ENCODE data around the gene ZNF333. TPM values are rescaled to one million over a fixed set of nuclear protein-coding genes. Genes with fewer than 3 reads are reported as not detected.

The ZNF333 gene
- total RNA-seq, 1 experiment from 2014 or later: 6.0 TPM

DNA sequence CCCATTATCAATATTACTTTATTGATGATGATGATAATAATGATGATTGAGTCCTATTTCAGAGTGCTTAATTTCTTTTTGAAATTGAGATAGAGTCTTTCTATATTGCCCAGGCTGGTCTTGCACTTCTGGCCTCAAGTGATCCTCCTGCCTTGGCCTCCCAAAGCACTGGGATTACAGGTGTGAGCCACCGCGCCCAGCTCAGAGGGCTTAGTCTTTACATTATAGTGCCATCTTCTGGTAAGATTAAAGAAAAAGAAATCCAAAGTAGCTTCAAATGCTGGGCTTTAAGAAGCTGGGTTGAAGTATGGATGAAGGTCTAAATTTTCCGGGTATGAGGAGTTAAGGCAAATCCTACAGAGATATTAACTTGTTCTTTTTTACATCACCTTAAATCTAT lies 3.4 kb upstream of the ZNF333 start:
- H3K79me2 ChIP-seq (ENCODE audit: insufficient read depth, low read length): no peaks in the 10 kb centered on the region
- Mint-ChIP-seq H3K27me3 (ENCODE audit: low read depth) (peaks cover 13% of the 10 kb centered on the region), H3K4me1 (peaks cover 3 to 9% of the 10 kb centered on the region in 2 experiments; a peak in 2 of 4 replicates), H3K9me3 (peaks cover 5 to 12% of the 10 kb centered on the region in 2 experiments; a peak in 3 of 5 replicates), H3K4me3 (no peak overlapping the region), H3K36me3 (ENCODE audit: insufficient read depth in 1 of 3, low read depth in 3 of 3) (no peaks in the 10 kb centered on the region), H3K27ac (no peak overlapping the region)
- H3K27ac ChIP-seq (ENCODE audit: insufficient read length, low read depth, low read length): no peak overlapping the region
- H3K4me2 ChIP-seq (ENCODE audit: insufficient read depth, insufficient read length, low read length): no peak overlapping the region
- no peaks in the 10 kb centered on the region for H3K4me1 ChIP-seq (ENCODE audit: insufficient read depth, low read length)
- no peak for DNase-seq
- H2AK5ac ChIP-seq (ENCODE audit: insufficient read length, low read length): no peak overlapping the region
- no peak overlapping the region for H2BK12ac ChIP-seq (ENCODE audit: insufficient read length, low read depth, low read length)
- no peaks in the 10 kb centered on the region for H3K79me1 ChIP-seq (ENCODE audit: insufficient read depth, low read depth, low read length, poor library complexity, severe bottlenecking)
- H3K9ac ChIP-seq (ENCODE audit: extremely low read depth, insufficient read length, low read length): no peak overlapping the region
- no peak overlapping the region for H2BK20ac ChIP-seq (ENCODE audit: low read depth, low read length, poor library complexity, severe bottlenecking)
- H4K5ac ChIP-seq (ENCODE audit: insufficient read length, low read depth, low read length): no peak overlapping the region
- no peaks in the 10 kb centered on the region for H3K9me3 ChIP-seq (ENCODE audit: control insufficient read depth, low read depth, low read length)
- H2BK120ac ChIP-seq (ENCODE audit: low read depth, low read length, poor library complexity, severe bottlenecking): no peak overlapping the region
- H2AFZ ChIP-seq (ENCODE audit: low read length): no peak overlapping the region
- H3T11ph ChIP-seq (ENCODE audit: low read length): no peak overlapping the region
- H3K27me3 ChIP-seq (ENCODE audit: insufficient read depth, low read length): no peaks in the 10 kb centered on the region
- H3K23ac ChIP-seq (ENCODE audit: insufficient read length, low read depth, low read length): no peak overlapping the region
- peaks cover 4% of the 10 kb centered on the region for H3K23me2 ChIP-seq (ENCODE audit: insufficient read length, low read depth, low read length, poor library complexity, severe bottlenecking)
- no peak overlapping the region for H4K8ac ChIP-seq (replicated peaks; ENCODE audit: insufficient read length, low read depth, low read length)
- H3K56ac ChIP-seq (ENCODE audit: insufficient read length, low read depth, low read length): no peak overlapping the region
- no peak overlapping the region for H3K14ac ChIP-seq (ENCODE audit: insufficient read depth, low read length)
- H4K20me1 ChIP-seq (ENCODE audit: control insufficient read depth, insufficient read depth, insufficient read length): no peaks in the 10 kb centered on the region
- no peak overlapping the region for H3K18ac ChIP-seq (ENCODE audit: insufficient read length, low read depth, low read length)
- no CpG with 5 or more reads among the region's 3 CpGs for WGBS (ENCODE audit: extremely low coverage, insufficient read length, low lambda C conversion rate)
- no peak overlapping the region for H4K91ac ChIP-seq (ENCODE audit: insufficient read length, low read depth, low read length)
- no peak overlapping the region for H2BK15ac ChIP-seq (ENCODE audit: low read depth, low read length)
- TF ChIP-seq, protein P1, sequence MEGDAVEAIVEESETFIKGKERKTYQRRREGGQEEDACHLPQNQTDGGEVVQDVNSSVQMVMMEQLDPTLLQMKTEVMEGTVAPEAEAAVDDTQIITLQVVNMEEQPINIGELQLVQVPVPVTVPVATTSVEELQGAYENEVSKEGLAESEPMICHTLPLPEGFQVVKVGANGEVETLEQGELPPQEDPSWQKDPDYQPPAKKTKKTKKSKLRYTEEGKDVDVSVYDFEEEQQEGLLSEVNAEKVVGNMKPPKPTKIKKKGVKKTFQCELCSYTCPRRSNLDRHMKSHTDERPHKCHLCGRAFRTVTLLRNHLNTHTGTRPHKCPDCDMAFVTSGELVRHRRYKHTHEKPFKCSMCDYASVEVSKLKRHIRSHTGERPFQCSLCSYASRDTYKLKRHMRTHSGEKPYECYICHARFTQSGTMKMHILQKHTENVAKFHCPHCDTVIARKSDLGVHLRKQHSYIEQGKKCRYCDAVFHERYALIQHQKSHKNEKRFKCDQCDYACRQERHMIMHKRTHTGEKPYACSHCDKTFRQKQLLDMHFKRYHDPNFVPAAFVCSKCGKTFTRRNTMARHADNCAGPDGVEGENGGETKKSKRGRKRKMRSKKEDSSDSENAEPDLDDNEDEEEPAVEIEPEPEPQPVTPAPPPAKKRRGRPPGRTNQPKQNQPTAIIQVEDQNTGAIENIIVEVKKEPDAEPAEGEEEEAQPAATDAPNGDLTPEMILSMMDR (conservative IDR thresholded peaks at IDR 0.05): peak; percentile 59; the same call in 2 of the 3 replicates
- no peak overlapping the region for H2BK5ac ChIP-seq (ENCODE audit: insufficient read length, low read length)
- H3K4ac ChIP-seq (ENCODE audit: low read depth, low read length): no peak overlapping the region
